ENCODE data around the gene MOB3B.

Gene MOB3B

DNA sequence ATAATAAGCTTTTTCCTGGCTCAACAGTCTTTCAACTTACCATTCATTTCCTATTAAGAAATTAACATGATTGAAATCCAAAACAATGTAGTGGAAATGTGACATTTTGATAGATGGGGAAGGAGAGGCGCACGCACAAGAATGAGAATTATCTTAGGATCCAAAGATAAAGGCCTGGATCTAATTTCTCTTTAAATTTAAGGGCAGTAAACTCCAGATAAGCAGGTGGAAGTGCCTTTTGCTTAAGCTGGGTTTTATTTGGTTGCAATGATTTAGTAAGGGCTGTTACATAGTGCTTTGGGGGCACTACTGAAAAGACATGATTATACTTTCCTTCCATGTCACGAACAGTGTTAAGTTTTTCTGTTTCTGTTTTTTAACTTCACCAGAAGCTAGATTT lies 250.0 kb downstream of the MOB3B start:
- no peak for DNase-seq (ENCODE audit: low read depth)

DNA sequence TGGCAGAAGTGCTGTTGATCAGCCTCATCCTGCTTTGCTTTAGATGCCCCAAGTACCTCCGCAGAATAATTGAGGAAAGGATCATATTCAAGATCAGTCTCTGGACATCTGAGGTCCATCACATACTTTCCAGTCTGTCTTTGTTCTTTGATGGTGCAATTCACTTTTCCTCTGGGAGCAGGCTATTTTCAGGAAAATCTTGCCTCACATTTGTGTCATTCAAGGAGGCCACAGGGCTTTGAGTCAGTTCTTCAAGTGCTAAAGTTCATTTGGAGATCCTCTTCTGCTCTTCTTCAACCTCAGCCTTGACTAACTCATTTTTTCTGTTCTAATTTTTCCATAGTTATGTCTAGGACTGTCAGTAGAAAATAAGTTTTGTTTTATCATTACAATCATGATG lies 251.2 kb downstream of the MOB3B start:
- DNase-seq (ENCODE audit: low read depth) = no peak

DNA sequence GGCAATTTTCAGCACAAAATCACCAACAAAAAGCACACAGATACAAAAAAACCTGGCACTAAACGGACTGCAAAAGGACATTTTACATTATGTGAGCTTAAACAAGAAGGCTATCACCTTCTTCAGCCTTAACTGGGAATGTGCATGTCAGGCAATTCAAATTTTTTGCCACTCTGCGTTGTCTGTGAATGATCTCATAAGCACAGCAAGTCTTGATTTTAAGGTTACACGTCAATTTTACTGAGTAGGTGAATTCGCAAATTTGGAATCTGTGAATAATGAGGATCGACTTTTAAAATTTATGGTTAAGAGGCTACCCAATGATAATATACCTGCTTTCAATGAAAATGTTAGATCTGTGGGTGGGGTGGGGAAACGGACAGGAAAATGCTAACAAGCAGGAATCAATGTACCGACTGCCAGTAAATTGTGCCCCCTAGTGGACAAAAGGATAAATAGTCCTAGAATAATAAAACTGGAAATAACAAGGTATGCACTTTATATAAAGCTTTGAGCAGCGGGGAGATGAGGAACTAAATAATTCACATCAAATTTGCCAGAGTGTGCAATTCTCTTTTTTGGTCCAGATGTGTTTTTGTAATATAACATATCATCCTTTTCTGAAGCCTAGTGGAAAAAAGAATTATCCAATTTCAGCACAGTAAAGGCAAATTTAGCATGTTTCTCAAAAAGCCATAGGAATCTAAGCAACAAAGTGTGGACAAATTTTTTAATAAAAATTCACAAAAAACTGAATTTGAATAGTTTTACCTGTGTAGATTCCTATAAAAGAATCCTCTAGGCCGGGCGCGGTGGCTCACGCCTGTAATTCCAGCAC lies 253.2 kb downstream of the MOB3B start:
- DNase-seq (ENCODE audit: low read depth) = no peak

Measured in activated T-cell treated with anti-CD3 and anti-CD28 coated beads for 1 hour (primary cell).